ENCODE measurements around the gene HMOX1.

- TF ChIP-seq, protein P1, sequence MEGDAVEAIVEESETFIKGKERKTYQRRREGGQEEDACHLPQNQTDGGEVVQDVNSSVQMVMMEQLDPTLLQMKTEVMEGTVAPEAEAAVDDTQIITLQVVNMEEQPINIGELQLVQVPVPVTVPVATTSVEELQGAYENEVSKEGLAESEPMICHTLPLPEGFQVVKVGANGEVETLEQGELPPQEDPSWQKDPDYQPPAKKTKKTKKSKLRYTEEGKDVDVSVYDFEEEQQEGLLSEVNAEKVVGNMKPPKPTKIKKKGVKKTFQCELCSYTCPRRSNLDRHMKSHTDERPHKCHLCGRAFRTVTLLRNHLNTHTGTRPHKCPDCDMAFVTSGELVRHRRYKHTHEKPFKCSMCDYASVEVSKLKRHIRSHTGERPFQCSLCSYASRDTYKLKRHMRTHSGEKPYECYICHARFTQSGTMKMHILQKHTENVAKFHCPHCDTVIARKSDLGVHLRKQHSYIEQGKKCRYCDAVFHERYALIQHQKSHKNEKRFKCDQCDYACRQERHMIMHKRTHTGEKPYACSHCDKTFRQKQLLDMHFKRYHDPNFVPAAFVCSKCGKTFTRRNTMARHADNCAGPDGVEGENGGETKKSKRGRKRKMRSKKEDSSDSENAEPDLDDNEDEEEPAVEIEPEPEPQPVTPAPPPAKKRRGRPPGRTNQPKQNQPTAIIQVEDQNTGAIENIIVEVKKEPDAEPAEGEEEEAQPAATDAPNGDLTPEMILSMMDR (IDR thresholded peaks at IDR 0.05) = no peak
- TF ChIP-seq POLR2A (IDR thresholded peaks at IDR 0.05) = no peak
Observed at GRCh38 chr22:35399678-35400500, 19.0 kb downstream of the HMOX1 start, which contains the start of gene MCM5.

All from heart left ventricle (tissue), 13 donors.